GM12892 (cell line): ENCODE results near the gene NUDT8.

ENCODE experiments used
- DNase-seq: peaks from one replicate; pipeline ENCODE4 v3.0.0; 2011; ENCODE audit not compliant: insufficient read length
- FAIRE-seq: peaks from 2 replicates; lab custom pipeline; 2011; peaks lifted over from hg19 to GRCh38; lab: Jason Lieb, UNC
- POLR2A ChIP-seq: IDR thresholded peaks from 2 replicates; pipeline ENCODE4 v1.6.1; 2011; ENCODE audit warnings: low read depth, low read length, control low read depth
- POLR2AphosphoS5 ChIP-seq: IDR thresholded peaks from 2 replicates; pipeline ENCODE4 v1.6.1; 2011; ENCODE audit warnings: low read depth, low read length, control low read depth
- TAF1 ChIP-seq: IDR thresholded peaks from 2 replicates; pipeline ENCODE4 v1.6.1; 2011; ENCODE audit warnings: low read depth, mild to moderate bottlenecking, control low read depth, low read length, borderline replicate concordance

NUDT8 gene

DNA sequence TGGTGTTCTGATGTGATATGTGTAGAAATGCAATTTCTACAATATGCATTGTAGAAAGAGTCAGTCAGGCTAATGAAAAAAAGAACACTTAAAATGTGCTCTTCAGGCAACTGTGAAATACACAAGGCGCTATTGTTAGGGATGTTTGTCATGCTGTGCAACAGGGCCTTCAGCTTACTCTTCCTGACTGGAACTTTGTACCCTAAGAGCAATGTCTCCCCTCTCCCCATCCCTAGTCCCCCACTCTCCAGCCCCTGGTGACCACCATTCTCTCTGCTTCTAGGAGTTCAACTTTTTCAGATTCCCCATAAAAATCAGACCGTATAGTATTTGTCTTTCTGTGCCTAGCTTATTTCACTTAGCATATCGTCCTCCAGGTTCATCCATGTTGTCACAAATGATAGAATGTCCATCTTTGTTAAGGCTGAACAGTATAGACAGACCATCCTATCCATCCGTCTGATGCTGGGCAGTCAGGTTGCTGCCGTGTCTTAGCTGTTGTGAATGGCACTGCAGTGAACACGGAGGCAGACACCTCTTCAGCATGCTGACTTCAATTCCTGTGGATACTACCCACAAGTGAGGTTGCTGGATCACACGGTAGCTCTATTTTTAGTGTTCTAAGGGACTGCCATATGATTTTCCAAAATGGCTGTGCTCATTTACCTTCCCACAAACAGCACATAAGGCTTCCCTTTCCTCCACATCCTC lies 12.3 kb downstream of the NUDT8 start:
- FAIRE-seq (no peak), DNase-seq (no peak)
- no peak for TF ChIP-seq TAF1
- TF ChIP-seq POLR2AphosphoS5: no peak
- no peak for TF ChIP-seq POLR2A

DNA sequence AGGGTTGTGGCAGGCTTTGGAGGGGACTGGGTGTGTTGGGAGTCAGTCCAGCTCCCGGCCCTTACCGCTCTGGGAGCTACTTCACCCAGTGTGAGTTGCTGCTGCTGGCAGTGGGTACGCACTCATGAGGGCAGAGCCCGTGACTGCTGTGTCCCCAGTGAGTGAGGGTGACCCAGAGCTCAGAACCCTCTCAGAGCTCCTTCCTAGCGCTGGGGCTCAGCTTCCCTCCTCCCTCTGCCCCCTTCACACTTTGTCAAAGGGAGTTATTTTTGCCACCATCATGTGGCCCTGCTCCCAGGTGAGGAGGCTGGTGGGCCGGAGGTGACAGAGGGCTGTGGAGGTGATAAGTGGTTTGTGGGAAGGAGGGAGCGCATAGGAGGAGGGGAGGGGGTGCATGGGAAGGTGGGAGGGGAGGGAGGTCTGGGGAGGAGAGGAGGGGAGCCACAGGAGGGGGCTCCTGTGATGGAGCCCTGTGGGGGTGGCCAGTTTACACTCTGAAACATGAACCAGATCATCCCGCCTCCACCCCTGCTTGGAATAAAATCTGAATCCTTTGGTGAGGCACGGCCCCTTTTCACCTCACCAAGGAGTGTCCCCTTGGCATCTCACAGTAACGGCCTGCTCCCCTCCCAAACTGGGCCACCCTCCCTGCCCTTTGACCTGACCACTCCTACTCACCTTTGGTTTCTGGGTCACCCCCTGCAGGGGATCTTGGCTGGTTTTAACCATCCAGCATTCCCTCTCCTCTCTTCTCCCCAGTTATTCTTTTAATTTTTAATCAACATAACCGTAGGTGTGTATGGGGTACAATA lies 13.1 kb downstream of the NUDT8 start:
- FAIRE-seq (no peak), DNase-seq (no peak)
- TF ChIP-seq POLR2AphosphoS5: no peak
- TF ChIP-seq POLR2A: no peak
- TF ChIP-seq TAF1: no peak

DNA sequence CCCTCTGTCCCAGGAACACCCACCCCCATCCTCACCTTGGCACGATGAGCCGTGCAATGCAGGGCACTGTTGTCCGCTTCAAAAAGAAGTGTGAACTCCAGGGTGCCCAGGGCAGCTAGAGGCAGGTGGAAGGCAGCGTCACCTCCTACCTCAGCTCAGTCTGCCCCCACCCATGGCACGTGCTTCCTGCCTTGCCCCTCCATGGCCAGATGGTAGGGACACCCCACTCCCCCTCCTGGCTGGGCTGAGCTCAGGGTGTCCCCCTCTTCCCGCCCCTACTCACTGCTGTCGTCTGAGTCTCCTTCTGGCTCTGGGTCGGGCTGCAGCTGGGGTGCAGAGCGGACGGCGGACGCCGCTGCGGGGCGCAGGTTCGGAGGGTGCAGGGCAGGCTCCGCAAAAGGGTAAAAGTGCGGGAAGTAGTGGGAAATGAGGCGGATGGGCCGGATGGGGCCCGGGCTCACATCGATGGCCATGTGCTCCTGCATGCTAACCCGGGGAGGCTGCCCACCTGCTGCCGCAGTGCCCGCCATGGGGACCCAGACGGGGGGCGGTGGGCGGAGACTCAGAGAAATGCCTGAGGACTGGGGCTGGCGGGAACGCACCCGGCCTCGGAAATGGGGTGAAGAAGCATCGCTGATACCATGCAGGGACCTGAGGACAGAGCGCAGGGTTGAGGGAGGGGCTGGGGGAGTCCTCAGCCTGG lies 13.9 kb downstream of the NUDT8 start:
- DNase-seq (no peak), FAIRE-seq (no peak)
- no peak for TF ChIP-seq TAF1

DNA sequence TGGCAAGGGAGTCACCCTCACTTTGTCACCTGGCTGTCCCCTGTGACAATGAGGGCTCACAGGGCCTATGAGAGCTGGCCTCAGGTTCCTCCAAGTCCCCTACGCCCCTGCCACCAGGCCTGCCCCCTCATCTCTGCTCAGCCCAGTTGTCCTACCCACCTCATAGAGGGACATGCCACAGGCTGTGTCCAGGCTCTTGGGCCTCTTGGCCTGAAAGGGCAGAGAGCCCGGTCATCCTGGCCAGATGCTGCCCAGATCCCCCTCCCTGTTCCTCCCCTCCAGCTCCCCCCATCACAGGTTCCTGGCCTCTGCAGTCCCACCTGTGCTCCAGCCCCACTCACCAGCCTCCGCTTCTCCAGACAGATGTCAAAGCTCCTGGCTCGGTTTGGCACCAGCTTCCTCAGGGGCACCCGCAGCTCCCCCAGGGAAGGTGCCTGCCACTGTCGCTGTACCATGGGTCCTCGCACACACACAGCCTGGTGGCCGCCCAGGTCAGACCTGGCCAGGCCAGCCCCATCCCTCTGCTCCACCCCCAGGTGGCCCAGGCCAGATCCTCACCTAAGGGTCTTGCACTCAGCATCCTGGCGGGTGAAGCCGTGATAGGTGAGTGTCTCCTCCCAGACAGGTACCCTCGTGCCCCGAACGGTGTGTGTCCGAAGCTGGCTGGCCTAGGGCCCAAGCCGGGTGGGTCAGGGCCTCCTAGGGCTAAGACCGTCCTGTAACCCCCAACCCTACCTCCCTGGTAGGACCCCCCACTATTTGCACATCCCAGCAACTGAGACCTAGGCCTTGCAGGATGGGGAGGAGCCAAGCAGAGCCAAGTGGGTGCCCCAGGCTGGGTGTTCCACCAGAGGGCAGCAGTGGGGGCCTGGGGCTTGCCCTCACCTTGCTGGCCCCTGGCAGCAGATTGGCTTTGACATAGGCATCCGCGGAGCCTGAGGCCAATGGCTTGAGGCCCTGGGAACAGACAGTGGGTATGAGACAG lies 14.7 kb downstream of the NUDT8 start:
- FAIRE-seq (peak; percentile 91), DNase-seq (peak; percentile 56)
- TF ChIP-seq POLR2A: no peak
- TF ChIP-seq TAF1: no peak
- no peak for TF ChIP-seq POLR2AphosphoS5

DNA sequence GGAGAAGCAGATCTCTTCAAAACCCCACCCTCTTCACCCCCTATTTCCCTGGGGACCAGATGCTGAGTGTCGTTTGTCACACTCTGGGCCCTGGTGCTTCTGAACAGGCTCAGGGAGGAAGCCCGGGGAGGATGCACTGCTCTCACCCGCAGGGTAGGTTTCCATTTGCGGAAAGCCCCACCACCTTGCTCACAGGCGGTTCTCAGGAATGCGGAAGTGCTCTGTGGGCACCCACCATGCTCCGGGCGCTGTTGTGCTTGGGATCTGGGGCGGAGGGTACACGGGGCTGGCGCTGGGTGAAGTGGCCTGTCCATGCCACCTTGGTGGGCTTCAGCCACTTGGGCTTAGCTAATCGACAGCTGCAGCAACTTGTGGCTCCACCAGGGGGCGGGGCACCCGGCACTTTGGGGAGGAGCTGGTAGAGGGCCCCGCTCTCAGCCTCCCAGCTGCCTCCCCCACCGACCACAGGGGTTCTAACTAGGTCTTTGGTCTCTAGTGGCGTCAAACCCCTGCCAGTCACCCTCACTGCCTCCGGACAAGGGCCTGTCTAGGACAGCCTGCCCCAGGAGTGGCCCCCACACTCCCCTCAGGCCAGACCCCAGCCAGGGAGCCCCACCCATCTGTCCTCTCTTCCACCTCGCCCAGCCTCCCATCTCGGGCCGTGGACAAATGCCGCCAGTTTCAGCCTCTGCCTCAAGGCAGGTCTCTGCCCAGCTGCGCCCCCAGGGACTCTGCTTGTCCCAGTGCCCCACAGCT lies 15.6 kb downstream of the NUDT8 start:
- TF ChIP-seq POLR2A (peak; percentile 89), POLR2AphosphoS5 (peak; percentile 72; the same call in 1 of the 2 replicates), TAF1 (0 out of 2 replicates have a peak, but pooled peaks have one; percentile 9)
- FAIRE-seq (peak; percentile 100), DNase-seq (peak; percentile 80)

DNA sequence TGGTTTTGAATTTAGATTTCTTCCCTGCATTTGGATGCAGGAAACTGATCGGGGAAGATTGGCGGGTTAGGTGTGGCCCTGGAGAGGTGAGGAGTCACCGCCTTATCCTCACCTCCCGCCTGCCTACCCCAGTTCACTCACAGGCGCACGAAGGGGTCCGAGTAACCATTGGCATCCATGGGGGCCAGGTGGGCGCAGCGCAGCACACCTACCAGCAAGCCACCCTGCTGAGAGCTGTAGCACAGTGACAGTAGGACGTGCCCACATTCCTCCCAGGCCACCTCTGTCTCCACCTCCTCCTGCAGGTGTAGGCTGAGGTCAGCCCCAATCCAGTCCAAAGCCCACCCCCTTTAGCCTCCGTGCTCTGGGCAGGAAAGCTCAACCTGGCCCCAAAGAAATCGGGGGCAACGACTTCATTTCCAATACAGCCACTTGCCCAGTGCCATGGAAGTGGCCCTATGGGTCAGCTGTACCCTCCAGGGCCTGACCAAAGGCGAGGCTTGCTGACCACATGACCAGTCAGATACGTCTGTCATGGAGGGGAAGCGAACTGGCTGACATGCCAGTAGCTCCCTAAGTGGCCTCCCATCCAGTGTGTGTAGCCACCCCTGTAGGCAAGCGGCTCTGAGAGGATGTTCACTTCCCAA lies 16.3 kb downstream of the NUDT8 start:
- TF ChIP-seq POLR2AphosphoS5: no peak
- no peak for TF ChIP-seq POLR2A
- no peak for TF ChIP-seq TAF1
- DNase-seq: no peak
- FAIRE-seq: no peak

DNA sequence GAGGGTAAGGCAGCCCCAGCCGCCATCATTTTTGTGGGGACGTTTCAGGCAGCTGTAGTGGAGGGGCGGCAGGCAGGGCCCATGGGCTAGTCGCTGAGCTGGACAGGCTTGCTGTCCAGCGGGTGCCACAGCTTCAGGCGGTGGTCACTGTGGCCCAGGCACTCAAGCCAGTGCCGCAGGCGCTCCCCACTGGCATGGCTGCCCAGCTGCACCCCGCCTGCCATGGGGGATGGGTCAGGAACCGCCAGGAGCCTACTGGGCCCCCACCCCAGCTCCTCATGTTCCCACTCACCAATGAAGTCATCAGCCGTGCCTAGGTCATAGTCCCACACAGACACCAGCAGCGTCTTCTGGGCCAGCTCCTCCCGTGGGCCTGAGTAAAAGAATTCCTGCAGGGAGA lies 17.0 kb downstream of the NUDT8 start:
- FAIRE-seq (no peak), DNase-seq (no peak)
- no peak for TF ChIP-seq POLR2A
- no peak for TF ChIP-seq TAF1
- TF ChIP-seq POLR2AphosphoS5: no peak

DNA sequence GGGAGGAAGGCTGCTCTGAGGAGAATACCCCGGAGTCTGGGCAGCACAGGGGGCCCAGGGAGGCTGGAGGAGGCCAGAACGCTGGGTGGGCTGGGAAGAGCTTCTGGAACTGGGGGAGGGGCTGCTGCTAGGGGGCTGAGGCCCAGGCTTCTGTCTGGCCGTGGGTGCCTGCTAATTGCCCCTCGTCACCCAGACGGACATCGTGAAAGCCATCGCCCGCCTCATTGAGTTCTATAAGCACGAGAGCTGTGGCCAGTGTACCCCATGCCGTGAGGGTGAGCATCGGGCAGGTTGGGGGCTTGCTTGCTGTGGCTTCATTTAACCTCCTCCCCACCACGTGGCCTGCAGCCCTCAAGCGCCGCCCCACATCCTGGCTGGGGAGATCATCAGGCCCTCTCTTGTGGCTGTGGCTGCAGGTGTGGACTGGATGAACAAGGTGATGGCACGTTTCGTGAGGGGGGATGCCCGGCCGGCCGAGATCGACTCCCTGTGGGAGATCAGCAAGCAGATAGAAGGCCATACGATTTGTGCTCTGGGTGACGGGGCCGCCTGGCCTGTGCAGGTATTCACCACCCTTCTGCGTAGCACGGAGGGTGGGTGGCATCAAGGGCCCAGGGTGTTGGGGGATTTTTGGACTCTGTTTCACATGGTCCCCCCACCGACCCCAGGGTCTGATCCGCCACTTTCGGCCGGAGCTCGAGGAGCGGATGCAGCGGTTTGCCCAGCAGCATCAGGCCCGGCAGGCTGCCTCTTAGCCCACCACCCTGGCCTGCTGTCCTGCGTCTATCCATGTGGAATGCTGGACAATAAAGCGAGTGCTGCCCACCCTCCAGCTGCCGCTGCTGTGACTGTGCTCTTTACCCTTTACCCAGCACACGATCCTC lies 17.8 kb downstream of the NUDT8 start:
- no peak for FAIRE-seq
- TF ChIP-seq TAF1 (no peak), POLR2A (no peak), POLR2AphosphoS5 (no peak)
- no peak for DNase-seq

DNA sequence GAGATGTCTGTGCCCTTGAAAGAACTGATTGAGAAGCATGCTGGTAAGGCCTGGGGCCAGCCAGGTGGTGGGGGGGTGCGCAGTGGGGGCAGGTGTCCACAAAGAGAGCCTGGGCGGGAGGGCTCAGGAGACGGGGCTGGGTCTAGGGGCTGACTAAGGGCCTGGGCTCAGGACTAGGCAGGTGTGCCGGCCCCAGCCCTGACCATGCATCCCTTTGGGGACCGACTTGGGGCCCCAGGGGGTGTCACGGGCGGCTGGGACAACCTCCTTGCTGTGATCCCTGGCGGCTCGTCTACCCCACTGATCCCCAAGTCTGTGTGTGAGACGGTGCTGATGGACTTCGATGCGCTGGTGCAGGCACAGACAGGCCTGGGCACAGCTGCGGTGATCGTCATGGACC lies 18.6 kb downstream of the NUDT8 start:
- FAIRE-seq: no peak
- no peak for TF ChIP-seq POLR2A
- TF ChIP-seq POLR2AphosphoS5: no peak
- no peak for TF ChIP-seq TAF1
- no peak for DNase-seq
